ENCODE measurements around the gene CDK5.

The CDK5 gene

GRCh38 chr7:151057506-151057988 lies at the start of gene CDK5:
Gene CDK5 (minus strand): TSS chr7:151057897. CDS start chr7:151057848, 49 bp downstream.
- no peak for DNase-seq (ENCODE audit: low read depth in 2 of 2)

DNA sequence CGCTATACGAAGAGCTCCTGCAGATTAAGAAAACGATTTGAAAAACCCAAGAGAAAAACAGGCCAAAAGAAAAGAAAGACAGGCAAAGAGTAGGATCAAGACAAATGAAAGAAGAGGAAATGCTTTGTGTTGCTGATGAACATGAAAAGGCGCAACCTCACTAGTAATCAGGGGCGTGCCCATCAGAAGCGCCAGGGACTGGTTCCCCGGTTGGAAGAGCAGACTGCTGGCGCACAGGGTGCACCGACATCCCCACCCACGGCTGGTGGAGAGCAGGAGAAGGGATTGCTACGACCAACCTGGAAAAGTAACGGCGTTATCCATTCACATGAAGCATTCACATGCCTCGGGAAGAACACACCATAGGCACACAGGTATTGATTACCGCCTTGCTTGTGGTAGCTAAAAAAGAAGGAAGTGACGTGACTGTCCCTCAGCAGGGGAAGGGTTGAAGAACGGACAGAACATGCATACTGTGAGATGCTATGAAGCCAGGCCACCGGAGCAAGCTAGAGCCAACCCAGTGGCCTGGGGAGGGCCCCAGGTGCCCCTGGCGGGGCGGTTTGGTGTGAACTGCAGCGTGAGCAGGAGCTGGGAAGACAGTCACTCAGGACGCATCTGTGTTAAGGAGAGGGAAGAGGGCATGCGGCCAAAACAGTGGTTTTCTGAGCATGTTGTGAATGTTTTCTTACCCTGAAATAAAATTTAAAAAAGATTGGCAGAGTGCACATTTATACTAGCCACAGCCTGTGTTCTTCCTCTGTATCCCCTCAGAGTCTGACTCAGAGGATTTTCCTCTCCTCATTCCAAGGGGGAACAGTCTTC lies 46.9 kb upstream of the CDK5 start:
- no peak for DNase-seq (ENCODE audit: low read depth in 2 of 2)

- no peak for DNase-seq (ENCODE audit: low read depth in 2 of 2)
Measured at GRCh38 chr7:151103973-151104372, 46.3 kb upstream of the CDK5 start.

- no peak for DNase-seq (ENCODE audit: low read depth in 2 of 2)
Measured at GRCh38 chr7:151102991-151103390, 45.3 kb upstream of the CDK5 start.

DNA sequence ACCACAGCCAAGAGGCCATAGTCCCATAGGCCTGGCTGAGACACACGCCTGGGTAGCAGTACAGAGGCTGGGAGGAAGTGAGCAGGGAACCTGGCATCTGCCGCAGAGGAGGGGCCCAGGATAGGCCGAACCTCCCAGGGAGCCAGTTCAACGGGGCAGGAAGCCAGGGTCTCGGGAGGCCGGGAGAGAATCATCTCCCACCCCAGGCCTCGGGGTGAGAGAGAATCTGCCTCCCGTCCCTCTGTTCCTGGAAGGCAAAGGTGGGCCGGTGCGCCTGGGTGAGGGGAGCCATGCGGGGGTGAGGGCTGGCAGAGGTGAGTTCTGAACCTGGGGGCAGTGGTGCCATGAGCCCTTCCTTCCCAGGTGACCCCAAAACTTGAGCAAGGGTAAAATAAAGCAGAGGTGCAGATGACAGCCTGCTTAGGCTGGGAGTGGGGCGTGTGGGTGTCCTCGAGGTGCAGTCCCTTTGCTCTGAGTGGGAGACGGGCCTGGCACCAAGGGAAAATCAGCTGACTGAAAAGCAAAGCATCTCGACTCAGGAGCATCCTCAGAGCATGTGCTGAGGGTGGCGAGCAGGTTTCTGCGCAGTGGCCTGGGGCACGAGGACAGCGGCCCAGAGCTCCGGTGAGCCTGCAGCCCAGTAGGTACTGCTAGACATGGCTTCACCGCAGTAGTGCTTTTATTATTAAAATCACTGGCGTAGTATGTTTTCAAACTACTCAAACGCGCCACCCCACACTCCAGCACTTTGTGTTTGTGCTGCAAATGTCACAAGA lies 44.1 kb upstream of the CDK5 start:
- no peak for DNase-seq (ENCODE audit: low read depth in 2 of 2)

DNA sequence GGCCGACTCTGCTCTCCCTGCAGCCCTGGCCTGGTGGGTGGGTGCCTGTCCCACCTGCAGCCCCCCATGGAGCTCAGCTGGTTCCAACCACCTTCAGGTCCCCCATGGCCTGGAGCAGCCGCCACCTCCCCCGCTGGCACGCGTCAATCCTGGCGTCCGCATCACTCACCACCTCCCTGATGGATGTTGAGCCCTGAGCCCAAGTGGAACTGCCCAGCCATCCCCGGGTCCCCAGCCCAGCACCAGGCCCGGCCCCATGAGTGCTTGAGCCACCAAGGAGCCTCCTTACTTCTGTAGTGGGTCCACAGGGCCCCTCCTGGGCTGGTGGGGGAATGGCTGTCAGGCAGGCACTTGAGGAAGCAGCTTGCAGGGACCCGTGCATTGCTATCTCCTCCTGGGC lies 43.2 kb upstream of the CDK5 start:
- no peak for DNase-seq (ENCODE audit: low read depth in 2 of 2)

GRCh38 chr7:151099486-151100211 lies 42.0 kb upstream of the CDK5 start:
- no peak for DNase-seq (ENCODE audit: low read depth in 2 of 2)

DNA sequence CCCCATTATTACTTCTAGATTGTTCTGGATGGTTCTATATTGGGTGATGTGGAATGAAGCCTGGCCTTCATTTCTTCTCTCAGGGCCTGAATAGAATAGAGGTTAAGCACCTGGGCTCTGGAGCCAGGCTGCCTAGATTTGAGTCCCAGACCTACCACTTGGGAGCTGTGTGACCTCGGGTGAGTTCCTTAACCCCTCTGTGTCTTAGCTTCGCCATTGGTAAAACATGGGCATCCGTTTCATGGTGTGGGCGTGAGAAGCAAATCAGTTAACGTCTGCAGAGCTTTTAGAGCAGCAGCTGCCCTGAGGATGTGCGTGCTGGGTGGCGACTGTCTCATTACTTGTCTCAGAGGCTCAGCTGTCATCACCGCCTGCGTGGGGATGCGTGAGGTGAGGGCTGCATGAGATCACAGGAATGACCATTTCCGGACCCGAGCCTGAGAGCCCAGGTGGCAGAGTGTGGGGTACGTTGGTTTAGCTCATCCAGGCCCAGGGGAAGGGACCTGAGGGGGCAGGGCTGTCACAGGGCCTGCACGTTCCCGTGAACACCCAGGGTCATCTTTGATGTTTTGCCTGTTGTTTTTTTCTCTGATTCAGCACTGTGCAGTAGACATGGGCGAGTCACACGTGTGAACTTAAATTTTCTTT lies 38.3 kb upstream of the CDK5 start:
- DNase-seq (ENCODE audit: low read depth in 2 of 2), result no peak

GRCh38 chr7:151095123-151095797 lies 37.6 kb upstream of the CDK5 start:
- no peak for DNase-seq (ENCODE audit: low read depth in 2 of 2)

DNA sequence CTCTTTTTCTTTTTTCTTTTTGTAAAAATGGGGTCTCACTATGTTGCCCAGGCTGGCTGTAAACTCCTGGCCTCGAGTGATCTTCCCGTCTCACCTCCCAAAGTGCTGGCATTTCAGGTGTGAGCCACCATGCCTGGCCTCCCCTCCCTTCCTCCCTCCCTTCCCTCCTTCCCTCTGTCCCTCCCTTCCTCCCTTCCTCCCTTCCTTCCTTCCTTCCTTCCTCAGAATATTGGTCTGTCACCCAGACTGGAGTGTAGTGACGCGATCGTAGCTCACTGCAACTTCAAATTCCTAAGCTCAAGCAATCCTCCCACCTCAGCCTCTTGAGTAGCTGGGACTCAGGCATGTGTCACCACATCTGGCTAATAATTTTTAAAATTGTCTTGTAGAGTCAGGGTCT lies 37.0 kb upstream of the CDK5 start:
- DNase-seq (ENCODE audit: low read depth in 2 of 2), result no peak

- DNase-seq (ENCODE audit: low read depth in 2 of 2), result no peak
Measured at GRCh38 chr7:151093748-151094147, 36.1 kb upstream of the CDK5 start.

DNA sequence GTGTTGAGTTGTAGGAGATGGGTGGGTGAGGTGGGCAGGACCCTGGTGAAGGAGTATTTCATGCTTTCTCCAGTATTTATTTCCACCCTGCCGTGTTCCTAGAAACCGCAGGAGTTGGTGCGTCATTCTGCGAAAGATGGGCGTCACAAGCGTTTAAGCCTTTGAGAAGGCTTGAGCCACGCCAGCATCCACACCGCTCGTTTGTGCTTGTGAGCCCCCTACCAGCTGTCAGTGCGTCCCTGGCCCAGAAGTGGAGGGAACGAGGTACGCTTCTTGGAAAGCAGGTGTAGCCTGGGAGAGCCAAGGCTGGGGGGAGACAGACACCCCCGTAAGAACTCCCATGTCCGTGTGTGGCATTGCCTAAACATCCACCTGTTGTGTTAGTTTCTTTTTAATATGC lies 34.3 kb upstream of the CDK5 start:
- no peak for DNase-seq (ENCODE audit: low read depth in 2 of 2)

- DNase-seq (ENCODE audit: low read depth in 2 of 2), result no peak
Measured at GRCh38 chr7:151091431-151091830, 33.7 kb upstream of the CDK5 start.

DNA sequence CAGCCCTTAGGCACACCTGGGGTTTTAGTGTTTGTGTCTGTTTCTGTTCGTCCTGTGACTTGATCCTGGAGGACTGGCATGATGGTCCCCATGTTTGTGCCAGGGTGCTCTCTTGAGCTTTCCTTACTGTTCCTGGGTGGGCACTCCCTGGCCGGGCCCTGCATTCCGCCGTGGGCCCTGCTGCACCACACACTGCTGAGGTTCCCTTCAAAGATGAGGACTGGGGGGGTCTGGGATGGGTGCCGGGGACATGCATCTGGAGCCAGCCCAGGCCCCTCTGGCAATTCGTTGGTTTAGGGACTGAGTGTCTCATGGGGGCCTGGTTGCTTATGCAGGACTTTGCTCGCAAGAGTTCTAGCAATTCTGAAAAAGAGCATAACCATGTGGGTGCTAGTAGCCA lies 33.3 kb upstream of the CDK5 start:
- DNase-seq (ENCODE audit: low read depth in 2 of 2), result no peak

- DNase-seq (ENCODE audit: low read depth in 2 of 2), result no peak
Measured at GRCh38 chr7:151089893-151090730, 32.4 kb upstream of the CDK5 start.

GRCh38 chr7:151088856-151089699 lies 31.4 kb upstream of the CDK5 start:
- no peak for DNase-seq (ENCODE audit: low read depth in 2 of 2)

DNA sequence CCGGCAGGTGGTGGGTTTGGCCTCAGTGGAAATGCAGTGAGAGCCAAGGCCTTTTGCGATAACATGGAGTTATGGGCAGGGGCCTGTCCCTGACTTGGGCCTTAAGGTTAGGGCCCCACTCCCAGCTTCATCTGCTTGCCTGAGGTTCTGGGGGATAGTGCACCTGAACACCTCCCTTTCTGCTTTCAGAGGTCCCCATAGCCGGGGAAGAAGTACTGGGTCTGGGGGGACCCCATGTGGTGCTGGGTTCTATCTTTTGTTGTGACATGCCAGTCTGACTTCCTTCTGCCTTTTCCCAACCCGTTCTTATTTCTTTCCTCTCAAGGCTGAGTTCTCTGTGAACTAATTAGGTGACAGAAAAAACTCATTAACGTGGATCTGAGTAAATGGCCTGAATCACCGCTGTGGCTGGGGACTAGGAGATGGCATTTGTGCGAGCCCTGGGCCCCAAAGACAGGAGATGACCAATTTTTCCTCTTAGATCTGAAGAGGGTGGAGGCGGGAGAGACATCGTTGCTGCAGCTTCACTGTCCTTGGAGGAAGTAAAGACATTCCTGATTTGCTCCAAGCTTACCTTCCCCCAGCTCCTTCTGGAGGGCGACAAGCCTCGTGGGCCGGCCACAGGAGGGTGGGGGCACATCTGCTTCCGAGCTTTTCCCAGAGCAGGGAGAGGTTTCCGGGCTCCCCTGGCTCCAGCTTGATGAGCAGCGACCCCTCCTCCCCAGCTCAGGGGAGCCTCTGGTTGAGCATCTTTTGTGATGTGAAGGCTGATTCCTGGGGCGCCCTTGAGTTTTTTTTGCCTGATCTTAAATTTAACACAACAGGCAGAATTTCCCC lies 30.5 kb upstream of the CDK5 start:
- DNase-seq (ENCODE audit: low read depth in 2 of 2), result no peak

GRCh38 chr7:151087245-151088018 lies 29.7 kb upstream of the CDK5 start:
- no peak for DNase-seq (ENCODE audit: low read depth in 2 of 2)

Measured in stimulated activated CD8-positive, alpha-beta memory T cell treated with anti-CD3 and anti-CD28 coated beads, Interleukin-7, amount 100 ng/mL, for 1 hour (primary cell).